GM12878 (cell line): Measurements from ENCODE around the gene RFT1. TPM values are rescaled to one million over a fixed set of nuclear protein-coding genes. Genes with fewer than 3 reads are reported as not detected.

ENCODE experiments used
- ATAC-seq: fragments of 200-7000 bp; cut with Tn5 transposase; 3 replicates; pipeline ENCODE4 v1.9.1; 2020; ENCODE audit warnings: mild to moderate bottlenecking, moderate library complexity
- BruUV-seq: library from RNA; stranded (reverse); fragments of 400-500 nt; replicated peaks from 2 replicates; lab custom pipeline; 2021; lab: Mats Ljungman, UMichigan
- CTCF ChIA-PET: fragments of 300-600 bp; sonication (Branson Sonifier 250); formaldehyde crosslinking; extraction: SDS; loops from one replicate; lab custom pipeline; 2021; ENCODE audit warnings: inconsistent platforms; lab: Yijun Ruan, JAX
- POLR2A ChIA-PET: fragments of 350-600 bp; formaldehyde crosslinking; extraction: SDS; loops from one replicate; lab custom pipeline; 2021; ENCODE audit warnings: inconsistent platforms; lab: Charles Lee
- RAD21 ChIA-PET: fragments of 300-600 bp; sonication (Branson Sonifier 250); formaldehyde crosslinking; loops from one replicate; lab custom pipeline; 2023; ENCODE audit warnings: antibody characterized with exemption; ENCODE audit not compliant: unreplicated experiment; lab: Charles Lee
- SMC1A ChIA-PET: fragments of 300-600 bp; sonication (Branson Sonifier 250); formaldehyde crosslinking; loops from one replicate; lab custom pipeline; 2023; ENCODE audit not compliant: unreplicated experiment, uncharacterized antibody; lab: Charles Lee
- DNase-seq: peaks from one replicate; pipeline ENCODE4 v3.0.0-alpha.2; 2011; ENCODE audit warnings: low read depth, low spot score
- FAIRE-seq: peaks from 3 replicates; lab custom pipeline; 2011; peaks lifted over from hg19 to GRCh38; lab: Jason Lieb, UNC
- H2AFZ ChIP-seq: 2 replicates; pipeline ENCODE4 v1.6.0; 2011; ENCODE audit warnings: low read depth, low read length, control low read depth; ENCODE audit not compliant: control insufficient read depth
- H3K27ac ChIP-seq: 2 replicates; pipeline ENCODE4 v1.5.1; 2011; ENCODE audit warnings: control low read depth; ENCODE audit not compliant: control insufficient read depth, insufficient read depth
- H3K27me3 ChIP-seq, 2 experiments: replicated peaks in 1 of 2; 2 replicates each; pipeline versions ENCODE4 v1.6.0 to v1.6.1; 2011; ENCODE audit warnings: low read length in 1 of 2; ENCODE audit not compliant: control insufficient read depth in 2 of 2, insufficient read depth in 2 of 2
- H3K36me3 ChIP-seq, 2 experiments: 2 replicates each; pipeline ENCODE4 v1.5.1; 2011; ENCODE audit warnings: low read length in 1 of 2; ENCODE audit not compliant: control insufficient read depth in 2 of 2, insufficient read depth in 2 of 2
- H3K4me1 ChIP-seq: 2 replicates; pipeline ENCODE4 v1.6.1; 2011; ENCODE audit warnings: mild to moderate bottlenecking, low read length, moderate library complexity, mixed read lengths; ENCODE audit not compliant: control insufficient read depth, insufficient read depth
- H3K4me2 ChIP-seq: 2 replicates; pipeline ENCODE4 v1.6.0; 2011; ENCODE audit warnings: control low read depth; ENCODE audit not compliant: control insufficient read depth, insufficient read depth
- H3K4me3 ChIP-seq: fragments of 200-600 bp; sonication (generic); 2 replicates; pipeline ENCODE4 v1.5.1; 2016
- H3K79me2 ChIP-seq: 2 replicates; pipeline ENCODE4 v1.6.0; 2011; ENCODE audit warnings: low read length; ENCODE audit not compliant: control insufficient read depth, insufficient read depth
- H3K9ac ChIP-seq: 2 replicates; pipeline ENCODE4 v1.8.0; 2011; ENCODE audit warnings: low read length, control low read depth, mixed read lengths; ENCODE audit not compliant: control insufficient read depth, insufficient read depth
- H3K9me3 ChIP-seq: replicated peaks from 3 replicates; pipeline ENCODE4 v1.5.1; 2011; ENCODE audit warnings: mild to moderate bottlenecking, low read length; ENCODE audit not compliant: control insufficient read depth, insufficient read depth
- H4K20me1 ChIP-seq: 2 replicates; pipeline ENCODE4 v1.6.0; 2011; ENCODE audit not compliant: control insufficient read depth, insufficient read depth
- CHD2 ChIP-seq: IDR thresholded peaks from 2 replicates; pipeline ENCODE4 v1.6.1; 2011; ENCODE audit warnings: low read depth, low read length, improper control_type of control experiment, borderline replicate concordance
- HDGF ChIP-seq: fragments of 450-650 bp; IDR thresholded peaks from 2 replicates; pipeline ENCODE4 v1.6.1; 2016; ENCODE audit warnings: antibody characterized with exemption
- NFIC ChIP-seq: IDR thresholded peaks from 2 replicates; pipeline ENCODE4 v1.6.1; 2012; ENCODE audit warnings: low read depth, mild to moderate bottlenecking, inconsistent platforms, low read length, moderate library complexity
- SRF ChIP-seq, 2 experiments: IDR thresholded peaks; 2 replicates each; pipeline ENCODE4 v1.6.1; 2011; ENCODE audit warnings: low read depth in 2 of 2, low read length in 2 of 2, mild to moderate bottlenecking in 1 of 2, moderate library complexity in 1 of 2
- YBX1 ChIP-seq: fragments of 450-650 bp; IDR thresholded peaks from 2 replicates; pipeline ENCODE4 v1.6.1; 2016; ENCODE audit warnings: antibody characterized with exemption
- ZNF274 ChIP-seq: IDR thresholded peaks from one replicate; pipeline ENCODE4 v1.8.0; 2011; ENCODE audit not compliant: insufficient read length, insufficient read depth
- WGBS: methylation state at CpG from one replicate; pipeline ENCODE4 v1.1.6; 2016; ENCODE audit warnings: low lambda C conversion rate; ENCODE audit not compliant: insufficient replicate concordance, insufficient coverage; ENCODE audit errors: missing lambda C conversion rate; 5-methylcytosine and 5-hydroxymethylcytosine counted together
- in situ Hi-C: fragments of 300-500 bp; cut with MboI; formaldehyde crosslinking; loops from 9 replicates; pipeline ENCODE4 v1.14.3; 2018; ENCODE audit warnings: mixed read lengths
- intact Hi-C: fragments of 100-400 bp; cut with micrococcal nuclease; formaldehyde crosslinking; loops from one replicate; pipeline ENCODE4 v1.14.2; 2022; ENCODE audit not compliant: unreplicated experiment
- polyA plus RNA-seq, 11 experiments: library from polyadenylated mRNA; depleted of rRNA in 4 of 11; unstranded in 6 of 11; stranded (reverse) in 5 of 11; fragments of >200 nt; fragmentation: Nextera tagmentation in 4 of 11; fragmentation: Illumina TruSeq in 1 of 11; extraction: Ambion mirVana in 4 of 11; extraction: Trizol in 1 of 11; gene quantifications; 1 replicate in 1 of 11; 2 replicates in 10 of 11; pipeline versions ENCODE4 v1.2.1 to v1.2.3, GENCODE V29; 2011 to 2016; ENCODE audit warnings: inconsistent platforms in 2 of 11, missing spikeins in 2 of 11, low read depth in 1 of 11
- total RNA-seq, 4 experiments: library from RNA; depleted of rRNA in 3 of 4; stranded (reverse); fragments of >200 nt in 3 of 4; fragmentation: Illumina TruSeq in 1 of 4; extraction: Trizol in 1 of 4; gene quantifications; 2 replicates each; pipeline versions ENCODE4 v1.2.1 to v1.2.3, GENCODE V29; 2013 to 2021
- TF ChIP-seq, protein P1 (sequence below): fragments of 450-650 bp; IDR thresholded peaks from 2 replicates; pipeline ENCODE4 v1.6.1; 2017; ENCODE audit warnings: antibody characterized with exemption, mild to moderate bottlenecking, moderate library complexity
- TF ChIP-seq, protein P2 (sequence below): fragments of 450-650 bp; IDR thresholded peaks from 2 replicates; pipeline ENCODE4 v1.6.1; 2017; ENCODE audit warnings: mild to moderate bottlenecking, low read depth, inconsistent platforms; ENCODE audit not compliant: poor library complexity, severe bottlenecking
- TF ChIP-seq, protein P3 (sequence below): IDR thresholded peaks from 2 replicates; pipeline ENCODE4 v1.6.1; 2011; ENCODE audit warnings: mild to moderate bottlenecking, low read depth, low read length, moderate library complexity; ENCODE audit not compliant: insufficient replicate concordance
- TF ChIP-seq, protein P4 (sequence below): IDR thresholded peaks from 2 replicates; pipeline ENCODE4 v1.6.1; 2011; ENCODE audit warnings: borderline replicate concordance, low read depth, mild to moderate bottlenecking, moderate library complexity, low read length; ENCODE audit not compliant: insufficient read depth, poor library complexity, severe bottlenecking

Gene RFT1
- total and polyA plus RNA-seq, 10 of the 15 experiments (the other 5 are each of a cell fraction or from before 2014, with no cell fraction given), result 16.6 to 75.1 (median 34.5) TPM

DNA sequence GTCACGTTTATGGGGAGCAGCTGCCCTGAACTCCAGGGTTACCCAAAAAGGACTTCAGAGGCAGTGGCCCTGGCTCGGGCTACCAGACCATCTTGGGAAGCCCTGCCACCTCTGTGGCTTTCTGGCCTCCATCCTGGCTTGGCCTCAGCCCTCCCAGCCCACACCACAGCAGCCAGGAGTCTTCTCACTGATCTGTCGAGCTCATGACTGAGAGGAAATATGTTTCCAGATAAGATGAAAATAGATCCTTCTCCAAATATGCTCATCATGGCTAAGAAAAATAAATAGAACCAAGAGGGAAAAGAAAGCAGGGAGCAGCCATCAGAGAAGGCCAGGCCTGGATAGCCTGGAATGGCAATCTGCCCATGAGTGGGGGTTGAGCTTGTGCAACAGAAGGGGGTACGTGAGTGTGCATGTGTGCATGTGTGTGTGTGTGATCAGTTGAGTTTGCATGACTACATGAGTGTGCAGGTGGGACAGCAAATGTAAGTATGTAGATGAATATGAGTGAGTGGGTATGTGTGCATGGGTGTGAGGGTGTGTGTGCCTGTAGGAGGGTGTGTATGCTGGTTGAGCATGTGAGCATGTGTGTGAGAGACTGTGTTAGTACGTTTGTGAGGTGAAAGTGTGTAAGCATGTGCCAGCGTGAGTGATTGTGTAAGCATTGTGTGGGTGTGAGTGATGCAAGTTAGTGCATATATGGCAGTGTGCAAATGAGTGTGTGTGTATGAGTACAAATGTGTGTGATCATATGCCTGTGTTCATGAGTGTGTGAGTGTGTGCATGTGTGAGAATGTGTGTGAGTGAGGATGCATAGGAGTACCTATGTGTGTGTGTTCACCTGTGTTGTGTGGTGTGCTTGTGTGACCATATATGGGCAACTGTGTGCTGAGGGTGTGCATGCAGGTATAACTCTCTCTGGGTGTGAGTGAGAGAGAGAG, 9.9 kb upstream of the RFT1 start:
- DNase-seq (no peak), FAIRE-seq (no peak), ATAC-seq (no peak; the same call in 2 of the 3 replicates)
- ChIA-PET POLR2A (interaction anchor here (1.3 to 3.2 kb wide), 2 partner anchors 13 to 20 kb away, joined by 8 to 10 read pairs; partner anchors contain the start of gene PRKCD), CTCF (interaction anchor here (1.4 to 1.9 kb wide), 5 partner anchors 8 to 56 kb away, joined by 4 to 13 read pairs (median 4); partner anchors contain the start of gene PRKCD), RAD21 (interaction anchor here (1.2 to 1.5 kb wide), 2 partner anchors 24 to 28 kb away, joined by 4 to 6 read pairs; no protein-coding TSS in a partner anchor), SMC1A (interaction anchor here (1.1 to 8.6 kb wide), 6 partner anchors 6 to 58 kb away, joined by 3 to 65 read pairs (median 4); partner anchors contain the start of gene PRKCD)
- Histone ChIP-seq H3K9ac (no peak overlapping the region), H3K27ac (no peak overlapping the region), H3K9me3 (no peaks in the 10 kb centered on the region), H3K36me3 (no peaks in the 10 kb centered on the region), H3K4me3 (no peak overlapping the region), H3K4me1 (peaks cover 13% of the 10 kb centered on the region), H3K79me2 (no peaks in the 10 kb centered on the region), H4K20me1 (no peaks in the 10 kb centered on the region), H3K4me2 (no peak overlapping the region), H2AFZ (no peak overlapping the region), H3K27me3 (no peaks in the 10 kb centered on the region)
- intact Hi-C loops, result no loop called here
- no TSS peak for BruUV-seq
- 57% methylated on average over 6 of the region's 6 CpGs for WGBS
- in situ Hi-C loops, result no loop called here
- TF ChIP-seq NFIC (peak; percentile 32; the same call in 1 of the 2 replicates), SRF (IDR thresholded peaks at IDR 0.05; ENCODE audit: low read depth in 2 of 2, low read length in 2 of 2) (peak; percentile 81 to 83), CHD2 (no peak), ZNF274 (no peak), YBX1 (no peak), HDGF (peak; percentile 90)
- TF ChIP-seq, protein P1, sequence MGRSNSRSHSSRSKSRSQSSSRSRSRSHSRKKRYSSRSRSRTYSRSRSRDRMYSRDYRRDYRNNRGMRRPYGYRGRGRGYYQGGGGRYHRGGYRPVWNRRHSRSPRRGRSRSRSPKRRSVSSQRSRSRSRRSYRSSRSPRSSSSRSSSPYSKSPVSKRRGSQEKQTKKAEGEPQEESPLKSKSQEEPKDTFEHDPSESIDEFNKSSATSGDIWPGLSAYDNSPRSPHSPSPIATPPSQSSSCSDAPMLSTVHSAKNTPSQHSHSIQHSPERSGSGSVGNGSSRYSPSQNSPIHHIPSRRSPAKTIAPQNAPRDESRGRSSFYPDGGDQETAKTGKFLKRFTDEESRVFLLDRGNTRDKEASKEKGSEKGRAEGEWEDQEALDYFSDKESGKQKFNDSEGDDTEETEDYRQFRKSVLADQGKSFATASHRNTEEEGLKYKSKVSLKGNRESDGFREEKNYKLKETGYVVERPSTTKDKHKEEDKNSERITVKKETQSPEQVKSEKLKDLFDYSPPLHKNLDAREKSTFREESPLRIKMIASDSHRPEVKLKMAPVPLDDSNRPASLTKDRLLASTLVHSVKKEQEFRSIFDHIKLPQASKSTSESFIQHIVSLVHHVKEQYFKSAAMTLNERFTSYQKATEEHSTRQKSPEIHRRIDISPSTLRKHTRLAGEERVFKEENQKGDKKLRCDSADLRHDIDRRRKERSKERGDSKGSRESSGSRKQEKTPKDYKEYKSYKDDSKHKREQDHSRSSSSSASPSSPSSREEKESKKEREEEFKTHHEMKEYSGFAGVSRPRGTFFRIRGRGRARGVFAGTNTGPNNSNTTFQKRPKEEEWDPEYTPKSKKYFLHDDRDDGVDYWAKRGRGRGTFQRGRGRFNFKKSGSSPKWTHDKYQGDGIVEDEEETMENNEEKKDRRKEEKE, result no peak
- TF ChIP-seq, protein P2, sequence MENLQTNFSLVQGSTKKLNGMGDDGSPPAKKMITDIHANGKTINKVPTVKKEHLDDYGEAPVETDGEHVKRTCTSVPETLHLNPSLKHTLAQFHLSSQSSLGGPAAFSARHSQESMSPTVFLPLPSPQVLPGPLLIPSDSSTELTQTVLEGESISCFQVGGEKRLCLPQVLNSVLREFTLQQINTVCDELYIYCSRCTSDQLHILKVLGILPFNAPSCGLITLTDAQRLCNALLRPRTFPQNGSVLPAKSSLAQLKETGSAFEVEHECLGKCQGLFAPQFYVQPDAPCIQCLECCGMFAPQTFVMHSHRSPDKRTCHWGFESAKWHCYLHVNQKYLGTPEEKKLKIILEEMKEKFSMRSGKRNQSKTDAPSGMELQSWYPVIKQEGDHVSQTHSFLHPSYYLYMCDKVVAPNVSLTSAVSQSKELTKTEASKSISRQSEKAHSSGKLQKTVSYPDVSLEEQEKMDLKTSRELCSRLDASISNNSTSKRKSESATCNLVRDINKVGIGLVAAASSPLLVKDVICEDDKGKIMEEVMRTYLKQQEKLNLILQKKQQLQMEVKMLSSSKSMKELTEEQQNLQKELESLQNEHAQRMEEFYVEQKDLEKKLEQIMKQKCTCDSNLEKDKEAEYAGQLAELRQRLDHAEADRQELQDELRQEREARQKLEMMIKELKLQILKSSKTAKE, result no peak
- TF ChIP-seq, protein P3, sequence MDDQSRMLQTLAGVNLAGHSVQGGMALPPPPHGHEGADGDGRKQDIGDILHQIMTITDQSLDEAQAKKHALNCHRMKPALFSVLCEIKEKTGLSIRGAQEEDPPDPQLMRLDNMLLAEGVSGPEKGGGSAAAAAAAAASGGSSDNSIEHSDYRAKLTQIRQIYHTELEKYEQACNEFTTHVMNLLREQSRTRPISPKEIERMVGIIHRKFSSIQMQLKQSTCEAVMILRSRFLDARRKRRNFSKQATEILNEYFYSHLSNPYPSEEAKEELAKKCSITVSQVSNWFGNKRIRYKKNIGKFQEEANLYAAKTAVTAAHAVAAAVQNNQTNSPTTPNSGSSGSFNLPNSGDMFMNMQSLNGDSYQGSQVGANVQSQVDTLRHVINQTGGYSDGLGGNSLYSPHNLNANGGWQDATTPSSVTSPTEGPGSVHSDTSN, result peak; percentile 3
- TF ChIP-seq, protein P4, sequence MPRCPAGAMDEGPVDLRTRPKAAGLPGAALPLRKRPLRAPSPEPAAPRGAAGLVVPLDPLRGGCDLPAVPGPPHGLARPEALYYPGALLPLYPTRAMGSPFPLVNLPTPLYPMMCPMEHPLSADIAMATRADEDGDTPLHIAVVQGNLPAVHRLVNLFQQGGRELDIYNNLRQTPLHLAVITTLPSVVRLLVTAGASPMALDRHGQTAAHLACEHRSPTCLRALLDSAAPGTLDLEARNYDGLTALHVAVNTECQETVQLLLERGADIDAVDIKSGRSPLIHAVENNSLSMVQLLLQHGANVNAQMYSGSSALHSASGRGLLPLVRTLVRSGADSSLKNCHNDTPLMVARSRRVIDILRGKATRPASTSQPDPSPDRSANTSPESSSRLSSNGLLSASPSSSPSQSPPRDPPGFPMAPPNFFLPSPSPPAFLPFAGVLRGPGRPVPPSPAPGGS, result peak; percentile 77
